Heart left ventricle (tissue), 16 donors: ENCODE results near the gene GNA15. TPM values are rescaled to one million over a fixed set of nuclear protein-coding genes. Genes with fewer than 3 reads are reported as not detected.

Experiments
- ATAC-seq, 4 donors: fragments of 200-7000 bp; cut with Tn5 transposase; one replicate each; pipeline ENCODE4 v1.9.1; 2020 to 2022; ENCODE audit warnings: moderate library complexity in 4 of 4, mild to moderate bottlenecking in 3 of 4, moderate number of reproducible peaks in 1 of 4
- DNase-seq, 5 donors: peaks; one replicate each; pipeline ENCODE4 v3.0.0-alpha.2; 2020
- H3K27ac ChIP-seq, 12 donors: fragments of 200-600 bp; sonication (generic) in 4 of 12; one replicate each; pipeline versions ENCODE4 v1.5.0 to v1.8.0; 2016 to 2022; ENCODE audit warnings: mild to moderate bottlenecking in 2 of 12
- H3K27me3 ChIP-seq, 9 donors: fragments of 200-600 bp; sonication (generic) in 2 of 9; one replicate each; pipeline versions ENCODE4 v1.5.1 to v1.8.0; 2016 to 2022; ENCODE audit warnings: mild to moderate bottlenecking in 3 of 9
- H3K36me3 ChIP-seq, 9 donors: fragments of 200-600 bp; sonication (generic) in 2 of 9; one replicate each; pipeline versions ENCODE4 v1.5.0 to v1.8.0; 2018 to 2022; ENCODE audit warnings: mild to moderate bottlenecking in 2 of 9
- H3K4me1 ChIP-seq, 12 donors: fragments of 200-600 bp; sonication (generic) in 4 of 12; one replicate each; pipeline versions ENCODE4 v1.5.0 to v1.8.0; 2016 to 2022; ENCODE audit warnings: mild to moderate bottlenecking in 3 of 12
- H3K4me3 ChIP-seq, 12 donors: fragments of 200-600 bp; sonication (generic) in 4 of 12; one replicate each; pipeline versions ENCODE4 v1.5.0 to v1.8.0; 2017 to 2022; ENCODE audit warnings: mild to moderate bottlenecking in 9 of 12, moderate library complexity in 4 of 12
- H3K9me3 ChIP-seq, 12 donors: fragments of 200-600 bp; sonication (generic) in 4 of 12; one replicate each; pipeline versions ENCODE4 v1.5.0 to v1.8.0; 2016 to 2022; ENCODE audit warnings: mild to moderate bottlenecking in 1 of 12
- POLR2A ChIP-seq, 2 donors: fragments of 450-650 bp; IDR thresholded peaks; one replicate each; pipeline ENCODE4 v1.6.1; 2017; ENCODE audit warnings: antibody characterized with exemption in 2 of 2, mild to moderate bottlenecking in 2 of 2, moderate library complexity in 2 of 2
- WGBS, 4 donors: extraction: QIAGEN DNeasy Blood & Tissue Kit in 2 of 4; methylation state at CpG; one replicate each; pipeline versions ENCODE4 v1.1.5 to v1.1.7; 2013 to 2018; 5-methylcytosine and 5-hydroxymethylcytosine counted together
- intact Hi-C, 10 donors: fragments of 100-400 bp; cut with DNase I; formaldehyde crosslinking; loops; one replicate each; pipeline versions ENCODE4 v1.11.1 to v1.14.2; 2022
- polyA plus RNA-seq, 2 donors: library from polyadenylated mRNA; stranded (reverse); fragments of 200-250 nt; gene quantifications; one replicate each; pipeline ENCODE4 v1.2.3, GENCODE V29; 2013
- total RNA-seq, 9 donors: library from RNA; depleted of rRNA in 2 of 9; stranded (reverse); fragments of >200 nt in 2 of 9; fragmentation: NEBNext Ultra II Directional in 3 of 9; extraction: Animal tissue kit (Norgen Biotek cat#: 25700) in 3 of 9; gene quantifications; one replicate each; pipeline versions ENCODE4 v1.1.0 to v1.2.4, GENCODE V29; 2016 to 2023
- TF ChIP-seq, protein P1 (sequence below), 12 donors: fragments of 200-600 bp; sonication (generic) in 4 of 12; IDR thresholded peaks; one replicate each; pipeline versions ENCODE4 v1.5.0 to v1.8.0; 2018 to 2022; ENCODE audit warnings: antibody characterized with exemption in 12 of 12, mild to moderate bottlenecking in 5 of 12
- donor health status: ischemic (EF 13 %, LVEDD 7.1; RV severe dilation, severe dysfunction).
- donor health status: healthy with polysubstance abuse.
- donor health status: DM: no; HTN: yes; CAD: no.
- donor health status: DM: no; HTN: no; CAD: no.
- donor health status: ischemic (EF 25% LVEDD 6.9; RV normal size, moderate dysfunction).
- donor health status: ischemic (EF 25% LVEDD 5.7; RV mildly dilated, moderate dysfunction).
- donor health status: healthy.
- donor health status: DM: yes; HTN: yes; CAD: no.
- donor health status: ischemic (EF 35%, LVEDD 5.7; RV mildly dilated, moderate dysfunction).
- donor health status: nonischemic (EF 11% LVEDD 7.7; RV severe dilation, severe dysfunction).
- donor health status: DM: yes; HTN: yes; CAD: no.
- donor health status: PGD.
- donor health status: ischemic (EF 29% LVEDD 5.4; RV normal size, mild dysfunction).
- donor health status: nonischemic (EF 23%, LVEDD 6.1; RV moderate dilation, normal function).

GNA15 gene
- total and polyA plus RNA-seq, 11 donors, result 0.69 to 15.2 (median 1.7) TPM

DNA sequence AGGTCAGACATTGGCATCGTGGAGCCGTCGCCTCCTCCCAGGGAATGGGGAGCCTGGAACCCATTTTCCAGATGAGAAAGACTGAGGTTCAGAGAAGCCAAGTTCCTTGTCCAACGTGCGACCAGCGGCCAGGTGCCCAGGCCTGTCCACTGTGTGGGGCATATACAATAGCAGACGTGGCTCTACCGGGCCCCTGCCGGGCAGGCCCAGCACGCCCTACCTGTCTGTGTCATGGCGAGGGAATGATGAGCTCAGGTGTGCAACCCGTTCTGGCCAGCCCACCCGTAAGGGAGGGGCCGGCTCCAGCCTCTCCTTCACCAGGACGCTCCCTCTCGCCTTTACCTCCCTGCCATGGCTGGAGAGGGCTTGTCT, 837 bp downstream of the GNA15 start:
- intact Hi-C loops, result no loop called here
- H3K36me3 ChIP-seq, result no peaks in the 10 kb centered on the region
- peak overlapping the region in 9 of 12 donors; percentile 33 to 70 (median 43) for H3K4me3 ChIP-seq
- peak in 2 of 5 donors; percentile 18 to 57 for DNase-seq
- peaks cover 0 to 54% (median 8%) of the 10 kb centered on the region in 12 donors for H3K4me1 ChIP-seq
- H3K27me3 ChIP-seq, result no peaks in the 10 kb centered on the region
- H3K9me3 ChIP-seq, result peaks cover 0 to 15% (median 3%) of the 10 kb centered on the region in 12 donors
- no peak for ATAC-seq
- TF ChIP-seq, protein P1, sequence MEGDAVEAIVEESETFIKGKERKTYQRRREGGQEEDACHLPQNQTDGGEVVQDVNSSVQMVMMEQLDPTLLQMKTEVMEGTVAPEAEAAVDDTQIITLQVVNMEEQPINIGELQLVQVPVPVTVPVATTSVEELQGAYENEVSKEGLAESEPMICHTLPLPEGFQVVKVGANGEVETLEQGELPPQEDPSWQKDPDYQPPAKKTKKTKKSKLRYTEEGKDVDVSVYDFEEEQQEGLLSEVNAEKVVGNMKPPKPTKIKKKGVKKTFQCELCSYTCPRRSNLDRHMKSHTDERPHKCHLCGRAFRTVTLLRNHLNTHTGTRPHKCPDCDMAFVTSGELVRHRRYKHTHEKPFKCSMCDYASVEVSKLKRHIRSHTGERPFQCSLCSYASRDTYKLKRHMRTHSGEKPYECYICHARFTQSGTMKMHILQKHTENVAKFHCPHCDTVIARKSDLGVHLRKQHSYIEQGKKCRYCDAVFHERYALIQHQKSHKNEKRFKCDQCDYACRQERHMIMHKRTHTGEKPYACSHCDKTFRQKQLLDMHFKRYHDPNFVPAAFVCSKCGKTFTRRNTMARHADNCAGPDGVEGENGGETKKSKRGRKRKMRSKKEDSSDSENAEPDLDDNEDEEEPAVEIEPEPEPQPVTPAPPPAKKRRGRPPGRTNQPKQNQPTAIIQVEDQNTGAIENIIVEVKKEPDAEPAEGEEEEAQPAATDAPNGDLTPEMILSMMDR (IDR thresholded peaks at IDR 0.05), result no peak
- no peak for TF ChIP-seq POLR2A (IDR thresholded peaks at IDR 0.05)
- WGBS, 4 donors, result 65 to 78% (median 74%) methylated on average over 12 to 16 of the region's 16 CpGs
- peak overlapping the region in 7 of 12 donors; percentile 34 to 86 (median 64) for H3K27ac ChIP-seq

GRCh38 chr19:3137119-3137518, 1.3 kb downstream of the GNA15 start:
- 31 to 39% (median 36%) methylated on average over 7 of the region's 7 CpGs for WGBS, 4 donors
- intact Hi-C loops, result no loop called here
- Histone ChIP-seq H3K27ac (peak overlapping the region in 6 of 12 donors; percentile 5 to 86 (median 64)), H3K9me3 (peaks cover 0 to 15% (median 3%) of the 10 kb centered on the region in 12 donors), H3K4me1 (peaks cover 0 to 55% (median 13%) of the 10 kb centered on the region in 12 donors), H3K4me3 (peak overlapping the region in 8 of 12 donors; percentile 37 to 70 (median 44)), H3K27me3 (no peaks in the 10 kb centered on the region), H3K36me3 (no peaks in the 10 kb centered on the region)
- no peak for ATAC-seq
- TF ChIP-seq POLR2A (IDR thresholded peaks at IDR 0.05), result no peak
- TF ChIP-seq, protein P1 (IDR thresholded peaks at IDR 0.05), result no peak
- DNase-seq, result peak in 3 of 5 donors; percentile 26 to 54 (median 40)

- 80 to 84% (median 83%) methylated on average over 15 of the region's 15 CpGs for WGBS, 4 donors
- peaks cover 0 to 55% (median 15%) of the 10 kb centered on the region in 12 donors for H3K4me1 ChIP-seq
- no peaks in the 10 kb centered on the region for H3K36me3 ChIP-seq
- TF ChIP-seq POLR2A (IDR thresholded peaks at IDR 0.05), result no peak
- TF ChIP-seq, protein P1 (IDR thresholded peaks at IDR 0.05), result no peak
- no peak for ATAC-seq
- peaks cover 0 to 15% (median 3%) of the 10 kb centered on the region in 12 donors for H3K9me3 ChIP-seq
- no peaks in the 10 kb centered on the region for H3K27me3 ChIP-seq
- intact Hi-C loops, result no loop called here
- H3K4me3 ChIP-seq, result peak overlapping the region in 1 of 12 donors; percentile 70
- DNase-seq, result peak in 2 of 5 donors; percentile 5 to 9
- H3K27ac ChIP-seq, result no peak overlapping the region
Measured at GRCh38 chr19:3138268-3138667, 2.4 kb downstream of the GNA15 start.

DNA sequence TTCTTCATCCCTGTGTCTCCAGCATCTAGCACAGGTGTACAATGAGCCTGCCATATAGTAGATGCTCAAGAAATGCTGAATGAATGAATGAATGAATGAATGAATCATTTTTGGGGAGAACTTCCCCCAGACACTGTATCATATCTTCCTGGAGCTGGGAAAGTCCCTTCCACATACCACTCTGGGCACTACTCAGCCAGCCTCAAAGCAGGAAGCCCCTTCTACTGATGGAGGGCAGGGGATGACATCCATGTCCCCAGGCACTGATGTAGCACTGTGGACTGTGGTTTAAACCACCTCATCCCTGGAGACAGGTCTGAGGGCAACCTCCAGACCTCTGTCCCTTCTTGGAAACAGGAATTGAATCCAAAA, 4.8 kb downstream of the GNA15 start:
- Histone ChIP-seq H3K9me3 (peaks cover 0 to 15% (median 3%) of the 10 kb centered on the region in 12 donors), H3K4me1 (peaks cover 0 to 50% (median 15%) of the 10 kb centered on the region in 12 donors), H3K27me3 (no peaks in the 10 kb centered on the region), H3K36me3 (no peaks in the 10 kb centered on the region), H3K4me3 (no peak overlapping the region), H3K27ac (peak overlapping the region in 2 of 12 donors; percentile 73 to 95)
- TF ChIP-seq, protein P1 (IDR thresholded peaks at IDR 0.05), result no peak
- TF ChIP-seq POLR2A (IDR thresholded peaks at IDR 0.05), result no peak
- DNase-seq (no peak), ATAC-seq (no peak)
- intact Hi-C loops, result no loop called here
